A673 (cell line): ENCODE data around the gene REV1. TPM values are rescaled to one million over a fixed set of nuclear protein-coding genes. Genes with fewer than 3 reads are reported as not detected.
"Not testable (repeated sequence)": the region's sequence is repeated elsewhere in the genome, so short reads cannot be mapped to it uniquely, and the experiment has no call there.

Experiments
- BruUV-seq: library from RNA; stranded (reverse); fragments of 400-500 nt; replicated peaks from 2 replicates; lab custom pipeline; 2021; lab: Mats Ljungman, UMichigan
- CTCF ChIA-PET: fragments of 300-600 bp; sonication (Branson Sonifier 250); formaldehyde crosslinking; loops from one replicate; lab custom pipeline; 2022; ENCODE audit warnings: antibody characterized with exemption; lab: Charles Lee
- POLR2A ChIA-PET: fragments of 300-600 bp; sonication (Branson Sonifier 250); formaldehyde crosslinking; loops from one replicate; lab custom pipeline; 2022; ENCODE audit warnings: antibody characterized with exemption; ENCODE audit not compliant: low non-redundant PET; lab: Charles Lee
- DNase-seq: peaks from one replicate; pipeline ENCODE4 v3.0.0-alpha.2; 2015; ENCODE audit warnings: low spot score
- H3K27ac ChIP-seq: fragments of 200-600 bp; sonication (generic); 2 replicates; pipeline ENCODE4 v1.5.1; 2016; ENCODE audit warnings: mixed run types, low read depth, mild to moderate bottlenecking, mixed read lengths, antibody characterized with exemption, low read length; ENCODE audit not compliant: poor library complexity, severe bottlenecking
- H3K27me3 ChIP-seq: fragments of 200-600 bp; sonication (generic); replicated peaks from 2 replicates; pipeline ENCODE4 v1.6.1; 2017; ENCODE audit warnings: mixed run types, low read depth, mild to moderate bottlenecking, mixed read lengths, antibody characterized with exemption, low read length; ENCODE audit not compliant: insufficient read depth, poor library complexity
- H3K36me3 ChIP-seq: fragments of 200-600 bp; sonication (generic); 2 replicates; pipeline ENCODE4 v1.6.1; 2016; ENCODE audit warnings: mixed run types, mild to moderate bottlenecking, mixed read lengths, antibody characterized with exemption, low read length; ENCODE audit not compliant: insufficient read depth, poor library complexity, severe bottlenecking
- H3K4me1 ChIP-seq: fragments of 200-600 bp; sonication (generic); 2 replicates; pipeline ENCODE4 v1.6.1; 2017; ENCODE audit warnings: mixed run types, mild to moderate bottlenecking, mixed read lengths, antibody characterized with exemption, low read length; ENCODE audit not compliant: insufficient read depth, poor library complexity, severe bottlenecking
- H3K4me3 ChIP-seq: fragments of 200-600 bp; sonication (generic); 2 replicates; pipeline ENCODE4 v1.5.1; 2016; ENCODE audit warnings: low read depth, mixed run types, mild to moderate bottlenecking, mixed read lengths, low read length; ENCODE audit not compliant: poor library complexity, severe bottlenecking
- H3K9me3 ChIP-seq: fragments of 200-600 bp; sonication (generic); 2 replicates; pipeline ENCODE4 v1.6.1; 2016; ENCODE audit warnings: mixed run types, low read depth, mild to moderate bottlenecking, mixed read lengths, antibody characterized with exemption, low read length; ENCODE audit not compliant: poor library complexity, severe bottlenecking
- EZH2 ChIP-seq: fragments of 200-600 bp; sonication (generic); IDR thresholded peaks from 2 replicates; pipeline ENCODE4 v1.6.1; 2017; ENCODE audit warnings: borderline replicate concordance, low read depth, mild to moderate bottlenecking, mixed read lengths, antibody characterized with exemption, low read length; ENCODE audit not compliant: poor library complexity, severe bottlenecking
- intact Hi-C: fragments of 100-400 bp; cut with micrococcal nuclease; formaldehyde crosslinking; loops from one replicate; pipeline ENCODE4 v1.10.0; 2022; ENCODE audit not compliant: unreplicated experiment
- total RNA-seq: library from RNA; stranded (reverse); gene quantifications from 2 replicates; pipeline ENCODE4 v1.2.3, GENCODE V29; 2021
- TF ChIP-seq, protein P1 (sequence below): fragments of 300-800, 200-600 bp; sonication (generic); conservative IDR thresholded peaks from 2 replicates; pipeline ENCODE4 v1.5.1; 2017; ENCODE audit warnings: low read depth, mild to moderate bottlenecking, antibody characterized with exemption, low read length, moderate library complexity, mixed read lengths

Gene REV1
- total RNA-seq, 1 experiment from 2014 or later, result 38.1 TPM

DNA sequence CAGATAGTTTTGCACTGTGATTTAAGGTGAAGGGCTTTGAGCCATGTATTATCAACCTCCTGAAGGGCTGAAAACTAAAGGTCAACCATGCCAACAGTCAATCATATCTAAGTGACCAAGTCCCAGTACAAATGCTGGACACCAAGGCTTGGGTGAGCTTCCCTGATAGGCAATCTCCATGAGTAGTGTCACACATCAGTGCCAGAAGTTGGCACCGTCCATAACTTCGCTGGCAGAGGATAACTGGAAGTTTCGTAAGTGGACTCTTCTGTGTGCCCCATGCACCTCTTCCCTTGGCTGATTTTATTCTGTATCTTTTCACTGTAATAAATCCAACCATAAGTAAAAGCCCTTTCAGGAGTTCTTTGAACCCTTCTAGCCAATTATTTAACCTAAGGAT is 13.2 kb downstream of the REV1 start:
- TF ChIP-seq, protein P1, sequence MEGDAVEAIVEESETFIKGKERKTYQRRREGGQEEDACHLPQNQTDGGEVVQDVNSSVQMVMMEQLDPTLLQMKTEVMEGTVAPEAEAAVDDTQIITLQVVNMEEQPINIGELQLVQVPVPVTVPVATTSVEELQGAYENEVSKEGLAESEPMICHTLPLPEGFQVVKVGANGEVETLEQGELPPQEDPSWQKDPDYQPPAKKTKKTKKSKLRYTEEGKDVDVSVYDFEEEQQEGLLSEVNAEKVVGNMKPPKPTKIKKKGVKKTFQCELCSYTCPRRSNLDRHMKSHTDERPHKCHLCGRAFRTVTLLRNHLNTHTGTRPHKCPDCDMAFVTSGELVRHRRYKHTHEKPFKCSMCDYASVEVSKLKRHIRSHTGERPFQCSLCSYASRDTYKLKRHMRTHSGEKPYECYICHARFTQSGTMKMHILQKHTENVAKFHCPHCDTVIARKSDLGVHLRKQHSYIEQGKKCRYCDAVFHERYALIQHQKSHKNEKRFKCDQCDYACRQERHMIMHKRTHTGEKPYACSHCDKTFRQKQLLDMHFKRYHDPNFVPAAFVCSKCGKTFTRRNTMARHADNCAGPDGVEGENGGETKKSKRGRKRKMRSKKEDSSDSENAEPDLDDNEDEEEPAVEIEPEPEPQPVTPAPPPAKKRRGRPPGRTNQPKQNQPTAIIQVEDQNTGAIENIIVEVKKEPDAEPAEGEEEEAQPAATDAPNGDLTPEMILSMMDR, result no peak
- TF ChIP-seq EZH2, result no peak
- CTCF ChIA-PET, result no interaction called here
- Histone ChIP-seq H3K9me3 (no peaks in the 10 kb centered on the region), H3K27me3 (no peaks in the 10 kb centered on the region), H3K27ac (no peak overlapping the region), H3K4me1 (peaks cover 5% of the 10 kb centered on the region), H3K36me3 (no peaks in the 10 kb centered on the region), H3K4me3 (no peak overlapping the region)
- no TSS peak for BruUV-seq
- no peak for DNase-seq
- intact Hi-C loops, result no loop called here
- POLR2A ChIA-PET, result no interaction called here

DNA sequence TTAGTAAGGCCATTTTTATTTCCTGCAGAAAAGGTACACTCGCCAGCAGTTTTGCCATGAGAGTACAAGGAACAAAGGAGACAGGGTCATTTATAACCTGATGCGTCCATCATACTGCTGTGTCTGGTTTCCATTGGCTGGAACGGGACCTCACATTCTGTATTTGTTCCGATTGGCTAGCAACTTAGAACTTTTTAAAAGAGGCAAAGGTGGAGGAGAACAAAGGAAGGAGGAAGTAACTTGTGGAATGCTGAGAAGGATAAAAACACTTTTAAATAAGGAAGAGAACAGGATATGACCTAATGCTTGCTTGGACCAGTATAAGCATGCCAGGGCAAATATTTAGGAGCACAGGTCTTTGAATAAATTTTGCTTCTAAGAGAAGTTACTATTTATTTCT is 14.7 kb downstream of the REV1 start:
- H3K9me3 ChIP-seq, intact Hi-C loops, BruUV-seq, H3K27me3 ChIP-seq, CTCF ChIA-PET, H3K4me3 ChIP-seq, DNase-seq, H3K27ac ChIP-seq, POLR2A ChIA-PET, H3K36me3 ChIP-seq, H3K4me1 ChIP-seq: not testable (repeated sequence)

DNA sequence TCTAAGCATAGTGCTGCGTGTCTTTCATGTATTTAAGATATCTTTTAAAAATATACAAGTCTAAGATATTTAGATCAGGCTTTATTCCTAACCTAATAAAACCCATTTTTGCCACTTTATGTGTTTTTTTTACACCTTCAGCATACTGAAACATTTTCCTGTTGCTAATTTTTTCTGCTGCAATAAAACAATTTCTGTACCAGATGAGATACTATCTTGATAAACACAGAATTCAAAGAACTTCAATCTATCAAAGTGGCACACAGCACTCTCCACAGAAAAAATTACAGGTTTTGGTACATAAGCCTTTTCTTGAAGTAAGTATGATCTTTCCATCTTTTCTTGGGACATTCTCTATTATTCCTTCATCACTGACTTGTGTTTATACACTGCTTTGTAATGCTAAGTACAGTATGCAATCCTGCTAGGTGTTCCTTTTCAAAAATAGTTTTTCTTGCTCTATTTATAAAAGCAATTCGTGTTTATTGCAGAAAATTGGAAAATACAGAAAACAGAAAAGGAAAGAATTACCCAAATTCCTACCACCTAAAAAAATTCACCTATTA is 16.2 kb downstream of the REV1 start:
- H3K4me3 ChIP-seq, result no peak overlapping the region
- no TSS peak for BruUV-seq
- no peaks in the 10 kb centered on the region for H3K27me3 ChIP-seq
- no peak overlapping the region for H3K27ac ChIP-seq
- POLR2A ChIA-PET, result no interaction called here
- peaks cover 3% of the 10 kb centered on the region for H3K4me1 ChIP-seq
- no peak for TF ChIP-seq EZH2
- TF ChIP-seq, protein P1, result no peak
- H3K9me3 ChIP-seq, result peaks cover 5% of the 10 kb centered on the region
- intact Hi-C loops, result no loop called here
- CTCF ChIA-PET, result no interaction called here
- DNase-seq, result no peak
- H3K36me3 ChIP-seq, result no peaks in the 10 kb centered on the region

DNA sequence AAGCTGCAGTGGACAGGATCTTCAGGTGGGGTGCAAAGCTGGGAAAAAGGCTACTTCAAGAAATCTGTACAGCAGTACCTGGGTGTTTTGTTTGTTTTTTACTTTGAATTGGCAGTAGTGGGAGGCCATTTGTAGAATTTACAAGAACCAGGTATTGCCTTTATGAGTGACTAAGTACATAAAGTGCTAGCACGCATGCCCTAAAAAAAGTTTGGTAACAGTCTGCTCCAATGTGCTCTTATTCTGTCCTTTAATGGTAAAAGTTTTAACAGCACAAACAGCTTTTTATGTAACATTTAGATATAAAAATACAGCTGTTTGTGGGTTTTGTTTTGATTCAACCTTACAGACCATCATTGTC is 17.2 kb downstream of the REV1 start:
- intact Hi-C loops, result no loop called here
- POLR2A ChIA-PET, result no interaction called here
- H3K36me3 ChIP-seq, result no peaks in the 10 kb centered on the region
- peaks cover 5% of the 10 kb centered on the region for H3K9me3 ChIP-seq
- H3K27ac ChIP-seq, result no peak overlapping the region
- peaks cover 3% of the 10 kb centered on the region for H3K4me1 ChIP-seq
- BruUV-seq, result no TSS peak
- CTCF ChIA-PET, result no interaction called here
- DNase-seq, result no peak
- no peaks in the 10 kb centered on the region for H3K27me3 ChIP-seq
- no peak for TF ChIP-seq EZH2
- TF ChIP-seq, protein P1, result no peak
- no peak overlapping the region for H3K4me3 ChIP-seq
